NCI-H524 (cell line): ENCODE measurements around the gene MLX.

ENCODE experiments used
- DNase-seq, 2 experiments: peaks; one replicate each; lab custom pipeline; 2025; lab: John Stamatoyannopoulos, UW

MLX gene

GRCh38 chr17:42566883-42567573 lies at the start of gene MLX:
Gene MLX (plus strand): TSS chr17:42567100. CDS start chr17:42567125, 25 bp downstream.
- peak; percentile 92 to 96 for DNase-seq

DNA sequence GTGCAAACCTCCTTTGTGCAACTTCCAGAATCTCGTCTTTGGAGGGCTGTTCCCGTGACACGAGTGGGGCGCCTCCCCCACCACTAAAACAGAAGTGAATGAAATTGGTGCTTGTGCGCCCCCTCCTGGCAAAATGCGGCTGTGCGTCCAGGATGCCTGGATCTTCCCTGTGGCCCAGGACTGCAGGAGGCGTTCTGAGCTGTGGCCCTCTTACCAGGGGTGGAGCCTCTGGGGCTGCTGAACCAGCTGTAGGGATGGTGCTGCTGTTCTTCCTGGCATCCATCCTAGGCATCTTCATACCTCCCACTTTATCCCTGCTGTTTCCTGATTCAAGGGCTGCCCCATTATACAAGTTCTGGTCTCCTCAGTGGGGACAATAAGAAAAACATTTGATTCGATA lies 49.4 kb upstream of the MLX start:
- DNase-seq = peak; percentile 70 to 77

DNA sequence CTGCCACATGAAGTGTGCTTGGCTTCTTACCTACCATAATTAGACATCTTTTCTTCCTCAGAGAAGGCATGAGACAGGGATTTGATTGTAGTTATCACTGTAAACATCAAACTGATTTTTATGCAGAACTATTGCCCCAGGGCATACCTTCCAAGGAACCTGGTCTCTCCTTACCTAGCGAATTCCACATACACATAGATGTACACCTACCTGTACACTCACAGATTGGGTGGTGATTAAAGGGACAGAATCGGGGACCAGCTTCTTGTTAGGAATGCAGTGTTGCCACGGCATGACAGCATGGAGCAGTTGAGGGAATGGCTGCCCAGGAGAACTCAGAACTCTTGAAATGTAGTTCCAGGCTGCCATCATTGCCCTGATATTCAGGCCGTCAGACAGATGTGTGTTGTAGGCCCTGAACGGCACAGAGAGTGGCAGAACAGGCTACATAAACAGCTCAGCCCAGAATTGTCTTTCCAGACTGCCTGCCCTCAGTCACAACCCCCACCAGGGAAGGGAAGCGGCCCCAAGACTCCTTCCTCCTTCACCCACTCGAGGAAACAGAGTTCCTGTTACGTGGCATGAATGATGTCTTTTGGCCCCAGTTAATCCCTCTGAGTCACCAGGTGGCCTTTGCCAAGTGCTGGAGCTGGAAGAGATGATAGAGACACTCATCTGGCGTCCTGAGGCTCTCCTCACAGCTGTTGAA lies 48.7 kb upstream of the MLX start:
- DNase-seq = peak; percentile 50 to 86

GRCh38 chr17:42518755-42519545 lies 48.0 kb upstream of the MLX start:
- DNase-seq = peak; percentile 51 to 83

- DNase-seq = no peak
Observed at GRCh38 chr17:42519546-42520491, 47.1 kb upstream of the MLX start.

- DNase-seq = peak in 1 of 2 experiments; percentile 23
Observed at GRCh38 chr17:42520540-42520951, 46.4 kb upstream of the MLX start.

DNA sequence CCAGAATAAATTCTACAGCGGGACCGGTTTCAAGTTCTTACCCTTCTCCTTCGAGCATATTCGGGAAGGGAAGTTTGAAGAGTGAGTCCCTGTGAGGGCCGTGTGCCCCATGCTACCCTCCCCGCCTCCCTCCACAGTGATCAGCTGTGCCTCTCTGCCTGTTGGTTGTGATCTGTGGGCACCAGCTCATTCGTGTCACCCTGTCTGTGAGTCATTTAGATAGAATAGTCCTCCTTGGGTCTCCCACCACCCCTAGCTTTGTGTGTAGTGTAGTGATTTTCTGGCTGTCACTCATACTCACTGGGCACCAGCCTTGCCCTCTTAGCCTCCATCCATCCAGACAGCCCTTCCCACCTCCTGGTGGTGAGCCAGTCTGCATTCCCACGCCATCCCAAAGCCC lies 45.9 kb upstream of the MLX start:
- no peak for DNase-seq

DNA sequence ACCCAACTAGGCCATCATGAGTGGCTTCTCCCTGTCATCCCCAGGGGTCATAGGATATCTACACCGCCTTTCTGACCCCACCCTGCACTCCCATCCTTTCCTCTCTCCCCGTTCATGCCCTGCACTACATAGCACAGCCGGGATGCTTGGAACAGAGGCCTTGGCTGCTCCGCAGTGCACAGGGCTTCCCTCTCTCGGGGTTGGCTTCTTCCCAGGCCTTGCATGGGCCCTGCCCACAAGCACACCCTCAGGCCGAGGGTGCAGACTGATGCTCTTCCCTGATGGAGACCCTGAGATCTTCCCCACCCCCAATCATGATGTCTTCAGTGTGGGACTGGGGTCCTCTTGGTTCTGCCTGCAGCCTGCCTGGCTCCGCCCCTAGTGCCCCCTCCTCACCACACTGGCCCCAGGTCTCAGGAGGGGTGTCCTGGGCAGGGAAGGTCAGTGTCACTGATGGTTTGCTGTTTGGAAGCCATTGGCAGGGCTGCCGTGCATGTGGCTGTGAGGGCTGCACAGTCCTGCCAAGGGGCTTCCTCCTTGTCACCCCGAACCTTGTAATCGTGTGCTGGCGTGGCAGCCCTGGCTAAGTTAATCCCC lies 45.1 kb upstream of the MLX start:
- no peak for DNase-seq

GRCh38 chr17:42522263-42522790 lies 44.6 kb upstream of the MLX start:
- no peak for DNase-seq

DNA sequence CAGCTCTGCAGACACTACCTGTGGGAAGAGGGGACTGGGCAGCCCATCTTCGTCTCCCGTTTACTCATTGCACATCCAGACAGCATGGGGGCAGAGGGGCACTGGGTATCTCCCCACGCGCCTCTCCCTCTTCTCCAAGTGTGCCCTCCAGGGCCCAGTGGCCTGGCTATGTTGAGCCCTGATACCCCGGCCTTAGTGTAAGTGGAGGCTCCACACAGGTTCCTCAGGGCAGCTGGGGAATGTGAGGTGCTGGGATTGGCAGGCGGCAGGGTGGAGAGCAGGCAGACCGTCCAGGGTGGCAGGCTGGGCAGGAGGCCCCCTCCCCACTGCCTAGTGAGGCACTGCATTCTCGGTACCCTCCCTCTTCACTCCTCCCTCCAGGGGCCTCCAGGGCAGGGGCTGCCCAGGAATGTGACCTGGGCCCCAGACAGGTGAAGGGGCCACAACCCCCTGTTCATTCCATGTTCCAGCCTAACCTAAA lies 44.1 kb upstream of the MLX start:
- DNase-seq = no peak

DNA sequence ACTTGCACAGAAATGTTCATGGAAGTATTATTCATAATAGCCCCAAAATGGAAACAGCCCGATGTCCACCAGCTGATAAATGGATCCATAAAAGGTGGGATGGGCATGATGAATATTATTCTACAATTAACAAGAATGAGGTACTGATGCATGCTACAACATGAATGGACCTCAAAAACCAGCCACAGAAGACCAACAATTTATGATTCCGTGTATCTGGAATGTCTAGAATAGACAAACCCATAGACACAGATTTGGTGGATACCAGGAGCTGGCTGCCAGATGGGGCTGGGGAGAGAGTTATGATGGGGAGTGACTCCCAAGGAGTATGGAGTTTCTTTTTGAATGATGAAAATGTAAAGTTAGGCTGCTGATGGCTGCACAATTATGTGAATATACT lies 41.7 kb upstream of the MLX start:
- no peak for DNase-seq

- DNase-seq = no peak
Observed at GRCh38 chr17:42526031-42526444, 40.9 kb upstream of the MLX start.

DNA sequence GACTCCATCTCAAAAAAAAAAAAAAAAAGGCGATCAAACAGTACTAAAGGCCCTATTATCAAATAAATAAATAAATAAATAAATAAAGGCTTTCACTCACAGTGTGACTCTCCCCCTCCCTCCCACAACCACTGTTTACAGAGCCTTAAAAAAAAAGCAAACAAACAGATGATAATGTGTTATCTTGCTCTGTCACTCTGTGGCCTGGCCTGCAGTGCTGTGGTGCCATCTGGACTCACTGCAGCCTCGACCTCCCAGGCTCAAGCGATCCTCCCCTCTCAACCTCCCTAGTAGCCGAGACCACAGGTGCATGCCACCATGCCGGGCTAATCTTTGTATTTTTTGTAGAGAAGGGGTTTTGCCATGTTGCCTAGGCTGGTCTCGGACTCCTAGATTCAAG lies 39.0 kb upstream of the MLX start:
- DNase-seq = no peak

GRCh38 chr17:42529061-42529460 lies 37.8 kb upstream of the MLX start:
- DNase-seq = no peak

- peak; percentile 20 to 34 for DNase-seq
Observed at GRCh38 chr17:42530952-42531454, 35.9 kb upstream of the MLX start.

DNA sequence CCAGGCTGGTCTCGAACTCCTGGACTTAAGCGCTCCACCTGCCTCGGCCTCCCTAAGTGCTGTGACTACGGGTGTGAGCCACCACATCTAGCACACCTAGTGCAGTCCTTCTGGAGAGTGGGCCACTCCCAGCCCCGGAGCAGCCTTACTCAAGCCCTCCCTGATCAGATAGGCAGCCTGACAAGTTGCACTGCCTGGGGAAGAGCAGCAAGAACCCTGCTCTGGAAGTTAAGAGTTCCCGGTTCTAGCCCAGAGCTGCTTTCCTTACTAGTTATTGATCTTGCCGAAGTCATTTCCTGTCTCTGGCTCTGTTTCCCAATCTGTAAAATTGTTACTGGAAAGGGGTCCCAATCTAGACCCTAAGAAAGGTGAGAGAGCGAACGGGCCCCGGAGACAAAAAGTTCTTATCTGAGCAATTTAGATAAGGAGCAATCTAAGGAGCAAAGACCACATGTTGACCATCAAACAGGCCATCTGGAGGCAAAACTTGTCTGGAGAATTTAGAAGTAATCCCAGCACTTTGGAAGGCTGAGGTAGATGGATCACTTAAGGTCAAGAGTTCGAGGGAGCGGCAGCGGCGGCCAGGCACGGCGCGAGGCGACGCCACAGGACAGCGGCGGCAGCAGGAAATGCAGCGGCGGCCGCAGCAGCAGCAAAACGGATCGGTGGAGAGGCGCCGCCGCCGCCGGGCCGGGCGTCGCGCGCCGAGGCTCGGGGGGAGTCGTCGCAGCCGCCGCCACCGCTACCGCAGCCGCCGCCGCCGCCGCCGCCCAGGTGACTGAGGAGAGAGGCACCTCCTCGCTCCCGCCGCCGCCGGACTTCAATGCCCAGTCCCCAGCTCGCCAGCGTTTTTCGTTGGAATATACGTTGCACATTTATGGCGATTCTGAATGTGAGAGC lies 35.2 kb upstream of the MLX start:
- DNase-seq = peak; percentile 26 to 58

DNA sequence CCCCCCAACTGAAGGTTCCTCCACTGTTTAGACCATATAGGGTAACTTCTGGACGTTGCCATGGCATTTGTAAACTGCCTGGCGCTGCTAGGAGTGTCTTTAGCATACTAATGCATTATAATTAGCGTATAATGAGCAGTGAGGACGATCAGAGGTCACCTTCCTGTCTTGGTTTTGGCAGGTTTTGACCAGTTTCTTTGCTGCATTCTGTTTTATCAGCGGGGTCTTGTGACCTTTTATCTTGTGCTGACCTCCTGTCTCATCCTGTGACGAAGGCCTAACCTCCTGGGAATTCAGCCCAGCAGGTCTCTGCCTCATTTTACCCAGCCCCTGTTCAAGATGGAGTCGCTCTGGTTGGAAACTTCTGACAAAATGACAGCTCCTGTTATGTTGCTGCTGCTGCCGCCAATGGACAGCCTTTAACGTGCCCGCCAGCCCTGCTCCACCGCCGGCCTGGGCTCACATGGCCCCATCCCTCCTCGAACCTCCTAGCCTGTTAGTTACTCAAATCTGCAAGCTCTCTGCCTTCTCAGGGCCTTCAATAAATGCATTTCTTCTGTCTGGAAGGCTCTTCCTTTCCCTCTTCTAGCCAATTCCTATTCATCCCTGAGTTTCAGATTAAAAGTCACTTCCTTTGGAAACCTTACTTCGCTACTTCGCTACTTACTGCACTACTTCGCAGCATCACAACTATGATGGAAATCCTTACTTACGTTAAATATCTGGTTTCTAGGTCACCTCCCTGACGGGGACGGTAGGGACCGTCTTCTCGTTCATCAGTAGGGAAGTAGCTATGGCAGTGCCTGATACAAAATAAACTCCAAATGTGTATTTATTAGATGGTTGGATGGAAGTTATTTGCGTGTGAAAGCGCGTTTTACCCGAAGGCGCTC lies 31.5 kb upstream of the MLX start:
- peak in 1 of 2 experiments; percentile 58 for DNase-seq

DNA sequence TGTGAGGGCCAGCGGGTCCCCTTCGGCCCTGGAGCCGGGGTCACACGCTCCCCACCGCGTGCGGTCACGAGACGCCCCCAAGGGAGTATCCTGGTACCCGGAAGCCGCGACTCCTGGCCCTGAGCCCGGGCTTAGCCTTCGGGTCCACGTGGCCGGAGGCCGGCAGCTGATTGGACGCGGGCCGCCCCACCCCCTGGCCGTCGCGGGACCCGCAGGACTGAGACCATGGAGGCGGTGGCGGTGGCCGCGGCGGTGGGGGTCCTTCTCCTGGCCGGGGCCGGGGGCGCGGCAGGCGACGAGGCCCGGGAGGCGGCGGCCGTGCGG lies 30.9 kb upstream of the MLX start, which contains the start of gene NAGLU:
NAGLU (plus strand) TSS at position 194 of the 324 bp plus-strand sequence; CDS start at position 226, 32 bp downstream.
- peak; percentile 70 to 97 for DNase-seq
